ENCODE measurements around the gene ZNF316. TPM values are rescaled to one million over a fixed set of nuclear protein-coding genes. Genes with fewer than 3 reads are reported as not detected.

The ZNF316 gene
- total and polyA plus RNA-seq, 10 of the 15 experiments (the other 5 are each of a cell fraction or from before 2014, with no cell fraction given) = 0.03 to 28.9 (median 5.7) TPM

- H3K9me3 ChIP-seq (replicated peaks; ENCODE audit: control insufficient read depth, insufficient read depth, low read length) = no peaks in the 10 kb centered on the region; the same call in 2 of the 3 replicates
- no peak overlapping the region for H2AFZ ChIP-seq (ENCODE audit: control insufficient read depth, low read depth, low read length)
- in situ Hi-C loops (cut with MboI) = no loop called here
- peaks cover 22% of the 10 kb centered on the region for H3K79me2 ChIP-seq (ENCODE audit: control insufficient read depth, insufficient read depth, low read length)
- H3K27me3 ChIP-seq (replicated peaks in 1 of 2; ENCODE audit: control insufficient read depth in 2 of 2, insufficient read depth in 2 of 2, low read length in 1 of 2) = no peaks in the 10 kb centered on the region
- ChIA-PET SMC1A (ENCODE audit: uncharacterized antibody, unreplicated experiment) (no interaction called here), RAD21 (ENCODE audit: unreplicated experiment) (no interaction called here), CTCF (no interaction called here), POLR2A (interaction anchor here (0.6 kb wide), 1 partner anchor 49 kb away, joined by 4 read pairs; no protein-coding TSS in a partner anchor)
- H3K9ac ChIP-seq (ENCODE audit: control insufficient read depth, insufficient read depth, low read length) = no peak overlapping the region
- ATAC-seq = no peak
- no peak for FAIRE-seq
- 83% methylated on average over 15 of the region's 15 CpGs for WGBS (ENCODE audit: insufficient coverage, insufficient replicate concordance, low lambda C conversion rate, missing lambda C conversion rate)
- H3K4me1 ChIP-seq (ENCODE audit: control insufficient read depth, insufficient read depth, low read length) = peaks cover 7% of the 10 kb centered on the region; the same call in 1 of the 2 replicates
- intact Hi-C loops (cut with micrococcal nuclease; ENCODE audit: unreplicated experiment) = no loop called here
- BruUV-seq (replicated peaks) = no TSS peak
- no peaks in the 10 kb centered on the region; the same call in 1 of the 2 replicates for H4K20me1 ChIP-seq (ENCODE audit: control insufficient read depth, insufficient read depth)
- no peak overlapping the region for H3K27ac ChIP-seq (ENCODE audit: control insufficient read depth, insufficient read depth)
- no peak overlapping the region for H3K4me2 ChIP-seq (ENCODE audit: control insufficient read depth, insufficient read depth)
- H3K36me3 ChIP-seq (ENCODE audit: control insufficient read depth in 2 of 2, insufficient read depth in 2 of 2, low read length in 1 of 2) = peaks cover 5 to 25% of the 10 kb centered on the region in 2 experiments
- DNase-seq (ENCODE audit: low read depth, low spot score) = no peak
- no peak overlapping the region for H3K4me3 ChIP-seq
- TF ChIP-seq HDGF (IDR thresholded peaks at IDR 0.05) = no peak
- no peak for TF ChIP-seq IKZF2 (IDR thresholded peaks at IDR 0.05)
- TF ChIP-seq ZBTB33 (IDR thresholded peaks at IDR 0.05) = no peak
- no peak for TF ChIP-seq GATAD2B (conservative IDR thresholded peaks at IDR 0.05; ENCODE audit: low read depth)
- TF ChIP-seq NFYB (IDR thresholded peaks at IDR 0.05; ENCODE audit: insufficient read depth, low read depth, low read length) = no peak
- TF ChIP-seq SMAD5 (IDR thresholded peaks at IDR 0.05; ENCODE audit: low read depth) = no peak
- TF ChIP-seq ZNF24 (IDR thresholded peaks at IDR 0.05) = no peak
- no peak for TF ChIP-seq CREM (IDR thresholded peaks at IDR 0.05; ENCODE audit: low read depth)
- no peak for TF ChIP-seq TBL1XR1 (IDR thresholded peaks at IDR 0.05; ENCODE audit: low read depth, low read length)
- TF ChIP-seq MYB (IDR thresholded peaks at IDR 0.05; ENCODE audit: borderline replicate concordance, low read depth, low read length) = no peak
- TF ChIP-seq ZNF207 (IDR thresholded peaks at IDR 0.05; ENCODE audit: borderline replicate concordance) = no peak
These were observed 4.4 kb downstream of the ZNF316 start for GRCh38 chr7:6641305-6642035.
